Transverse colon (tissue), 4 donors: Measurements from ENCODE around the gene RAMP3.

Source experiments
- CTCF ChIP-seq, 5 experiments: fragments of 200-600 bp in 3 of 5; fragments of 450-650 bp in 2 of 5; sonication (generic) in 3 of 5; IDR thresholded peaks; 1 replicate in 2 of 5; 2 replicates in 3 of 5; pipeline ENCODE4 v1.5.1; 2016 to 2017; ENCODE audit warnings: antibody characterized with exemption in 5 of 5, inconsistent platforms in 3 of 5, mild to moderate bottlenecking in 2 of 5, moderate library complexity in 1 of 5
- EP300 ChIP-seq: sonication (generic); formaldehyde crosslinking; IDR thresholded peaks from one replicate; pipeline ENCODE4 v1.6.1; 2017; ENCODE audit warnings: antibody characterized with exemption, low read depth
- POLR2A ChIP-seq: fragments of 450-650 bp; IDR thresholded peaks from one replicate; pipeline ENCODE4 v1.6.1; 2016; ENCODE audit warnings: antibody characterized with exemption, mild to moderate bottlenecking, moderate library complexity
- POLR2AphosphoS5 ChIP-seq, 3 donors: sonication (generic); formaldehyde crosslinking; IDR thresholded peaks; one replicate each; pipeline ENCODE4 v1.6.1; 2016; ENCODE audit warnings: antibody characterized with exemption in 3 of 3

GRCh38 chr7:45123913-45124710 is 33.5 kb upstream of the RAMP3 start:
- no peak for TF ChIP-seq POLR2AphosphoS5 (IDR thresholded peaks at IDR 0.05)
- TF ChIP-seq CTCF (IDR thresholded peaks at IDR 0.05) = no peak
- no peak for TF ChIP-seq EP300
- TF ChIP-seq POLR2A = no peak
